ENCODE results near the gene CPT2. TPM values are rescaled to one million over a fixed set of nuclear protein-coding genes. Genes with fewer than 3 reads are reported as not detected.

The CPT2 gene
- total and polyA plus RNA-seq, 2 of the 13 experiments (the other 11 are each of a cell fraction or from before 2014, with no cell fraction given) = 12.6 to 14.6 TPM

- TF ChIP-seq ZNF276 (CRISPR knock-in tag; IDR thresholded peaks at IDR 0.05; ENCODE audit: low read depth) = peak; percentile 85
- TF ChIP-seq FOXA1 (IDR thresholded peaks at IDR 0.05) = no peak
- 0 out of 2 replicates have a peak, but pooled peaks have one; percentile 3 for TF ChIP-seq FOXA1 (CRISPR knock-in tag; IDR thresholded peaks at IDR 0.05)
- TF ChIP-seq LBX2 (CRISPR knock-in tag; IDR thresholded peaks at IDR 0.05; ENCODE audit: borderline replicate concordance) = peak; percentile 75; the same call in 1 of the 2 replicates
- no peak for TF ChIP-seq ZNF282 (IDR thresholded peaks at IDR 0.05; ENCODE audit: partially characterized antibody)
- peak; percentile 42; the same call in 1 of the 2 replicates for TF ChIP-seq ZNF747 (CRISPR knock-in tag; IDR thresholded peaks at IDR 0.05; ENCODE audit: borderline replicate concordance)
- TF ChIP-seq MYC (CRISPR knock-in tag; IDR thresholded peaks at IDR 0.05; ENCODE audit: borderline replicate concordance) = peak; percentile 97
- TF ChIP-seq MXD4 (CRISPR knock-in tag; IDR thresholded peaks at IDR 0.05) = peak; percentile 78; the same call in 1 of the 2 replicates
- TF ChIP-seq ZNF7 (CRISPR knock-in tag; IDR thresholded peaks at IDR 0.05) = no peak
- TF ChIP-seq TAF15 (IDR thresholded peaks at IDR 0.05; ENCODE audit: low read depth, low read length, poor library complexity, severe bottlenecking) = peak; percentile 44
- no peak for TF ChIP-seq ZNF512 (CRISPR knock-in tag; IDR thresholded peaks at IDR 0.05)
- peak; percentile 5; the same call in 1 of the 2 replicates for TF ChIP-seq ZBTB33 (CRISPR knock-in tag; IDR thresholded peaks at IDR 0.05)
- no peak for TF ChIP-seq HDAC6 (IDR thresholded peaks at IDR 0.05; ENCODE audit: low read depth, low read length)
- TF ChIP-seq BCL6 (CRISPR knock-in tag; IDR thresholded peaks at IDR 0.05) = no peak; the same call in 1 of the 2 replicates
- peak; percentile 94 for TF ChIP-seq ZMYM4 (CRISPR knock-in tag; IDR thresholded peaks at IDR 0.05)
- no peak for TF ChIP-seq SMAD9 (CRISPR knock-in tag; IDR thresholded peaks at IDR 0.05)
- peak; percentile 64 for TF ChIP-seq KDM1A (CRISPR knock-in tag; IDR thresholded peaks at IDR 0.05)
- TF ChIP-seq EEA1 (CRISPR knock-in tag; IDR thresholded peaks at IDR 0.05; ENCODE audit: borderline replicate concordance) = peak; percentile 86; the same call in 1 of the 2 replicates
- TF ChIP-seq HOXA9 (CRISPR knock-in tag; IDR thresholded peaks at IDR 0.05; ENCODE audit: borderline replicate concordance) = peak; percentile 89
- TF ChIP-seq ZNF350 (CRISPR knock-in tag; IDR thresholded peaks at IDR 0.05; ENCODE audit: borderline replicate concordance, low read depth) = peak; percentile 89
- no peak; the same call in 1 of the 2 replicates for TF ChIP-seq ZSCAN30 (CRISPR knock-in tag; IDR thresholded peaks at IDR 0.05)
Observed at GRCh38 chr1:53220171-53220961, 23.7 kb downstream of the CPT2 start, which contains the start of gene CZIB (continued).
